ENCODE measurements around the gene KIF26B.

Gene KIF26B

DNA sequence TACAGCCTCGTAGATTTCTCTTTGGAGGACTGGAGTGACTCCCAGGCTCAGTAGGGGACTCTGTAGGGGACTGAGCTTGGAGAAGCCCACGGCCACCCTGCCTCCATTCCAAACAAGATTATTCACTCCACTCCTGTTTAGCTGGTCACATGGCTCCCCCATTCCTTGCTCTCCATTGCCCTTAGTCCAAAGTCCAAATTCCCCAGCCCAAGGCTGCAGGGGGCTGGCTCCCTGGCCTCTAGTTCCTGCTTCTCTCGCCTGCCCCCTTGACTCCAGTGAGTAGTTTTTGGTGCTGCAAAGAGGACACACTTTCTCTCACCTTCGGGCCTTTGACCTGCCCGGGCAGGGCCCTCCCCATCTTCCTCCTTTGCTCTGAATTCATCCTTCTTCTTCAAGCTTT lies 403.3 kb downstream of the KIF26B start:
- H3K4me3 ChIP-seq (ENCODE audit: low read depth, low read length), result no peak overlapping the region
- no peak for DNase-seq (ENCODE audit: low read depth)
- no peak for TF ChIP-seq MYC (IDR thresholded peaks at IDR 0.05; ENCODE audit: low read depth, low read length)

DNA sequence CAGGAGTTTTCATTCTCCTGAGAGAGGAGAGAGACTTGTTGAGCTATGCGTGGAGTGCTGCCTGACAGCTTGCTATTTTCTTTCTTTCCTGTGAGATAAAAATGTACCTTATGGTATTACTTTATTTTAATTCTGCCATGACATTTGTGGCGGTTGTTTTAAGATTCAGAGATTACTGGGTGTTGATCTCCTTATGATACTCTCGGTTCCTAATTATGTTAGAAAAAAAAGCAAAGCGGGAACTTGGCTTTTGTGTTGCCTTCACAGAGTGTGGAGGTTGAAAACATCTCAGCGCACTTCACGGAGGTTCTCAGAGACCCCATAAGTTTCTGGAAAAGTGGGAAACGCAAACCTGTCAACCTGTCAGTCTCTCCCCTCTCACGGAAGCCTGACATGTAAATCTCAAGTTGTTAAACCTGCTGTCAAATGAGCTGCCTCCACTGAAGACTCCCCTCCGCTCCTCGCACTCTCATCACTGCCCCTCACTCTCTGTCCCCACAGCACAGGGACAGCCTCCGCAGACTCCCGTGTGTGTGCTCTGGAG lies 405.6 kb downstream of the KIF26B start:
- H3K4me3 ChIP-seq (ENCODE audit: low read depth, low read length), result no peak overlapping the region
- TF ChIP-seq, protein P1, sequence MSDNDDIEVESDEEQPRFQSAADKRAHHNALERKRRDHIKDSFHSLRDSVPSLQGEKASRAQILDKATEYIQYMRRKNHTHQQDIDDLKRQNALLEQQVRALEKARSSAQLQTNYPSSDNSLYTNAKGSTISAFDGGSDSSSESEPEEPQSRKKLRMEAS (IDR thresholded peaks at IDR 0.05; ENCODE audit: low read depth, low read length), result no peak
- no peak for TF ChIP-seq MYC (IDR thresholded peaks at IDR 0.05; ENCODE audit: low read depth, low read length)
- no peak for DNase-seq (ENCODE audit: low read depth)

DNA sequence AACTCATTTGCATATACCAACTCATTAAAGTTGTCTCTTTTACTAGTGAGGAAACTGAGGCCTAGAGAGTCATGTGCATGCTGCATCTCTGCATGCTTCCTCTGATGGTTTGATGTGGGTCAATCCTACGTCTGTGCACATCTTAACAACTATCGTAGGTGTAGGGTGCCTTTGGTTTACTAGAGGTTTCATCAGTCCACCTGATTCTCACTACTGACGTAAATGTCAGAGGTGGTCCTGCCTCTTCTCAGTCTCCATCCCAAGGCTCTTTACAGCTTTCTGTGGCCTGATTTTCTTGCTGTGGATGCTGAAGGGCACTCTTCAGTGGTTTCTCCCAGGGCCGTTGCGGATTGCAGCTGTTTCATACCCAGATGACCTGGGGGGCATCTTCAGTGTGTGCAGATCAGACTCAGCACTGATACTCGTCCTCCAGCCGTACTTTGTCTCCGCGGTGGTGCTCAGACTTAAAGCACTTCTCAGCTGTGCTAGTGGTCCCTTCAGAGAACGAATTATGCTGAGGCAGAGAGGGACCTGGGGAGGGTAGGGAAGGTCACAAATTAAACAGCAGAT lies 407.0 kb downstream of the KIF26B start:
- no peak overlapping the region for H3K4me3 ChIP-seq (ENCODE audit: low read depth, low read length)
- TF ChIP-seq POLR2A (IDR thresholded peaks at IDR 0.05; ENCODE audit: extremely low read depth, insufficient read length) (no peak), MYC (IDR thresholded peaks at IDR 0.05; ENCODE audit: low read depth, low read length) (no peak)
- TF ChIP-seq, protein P1 (IDR thresholded peaks at IDR 0.05; ENCODE audit: low read depth, low read length), result no peak
- TF ChIP-seq, protein P2, sequence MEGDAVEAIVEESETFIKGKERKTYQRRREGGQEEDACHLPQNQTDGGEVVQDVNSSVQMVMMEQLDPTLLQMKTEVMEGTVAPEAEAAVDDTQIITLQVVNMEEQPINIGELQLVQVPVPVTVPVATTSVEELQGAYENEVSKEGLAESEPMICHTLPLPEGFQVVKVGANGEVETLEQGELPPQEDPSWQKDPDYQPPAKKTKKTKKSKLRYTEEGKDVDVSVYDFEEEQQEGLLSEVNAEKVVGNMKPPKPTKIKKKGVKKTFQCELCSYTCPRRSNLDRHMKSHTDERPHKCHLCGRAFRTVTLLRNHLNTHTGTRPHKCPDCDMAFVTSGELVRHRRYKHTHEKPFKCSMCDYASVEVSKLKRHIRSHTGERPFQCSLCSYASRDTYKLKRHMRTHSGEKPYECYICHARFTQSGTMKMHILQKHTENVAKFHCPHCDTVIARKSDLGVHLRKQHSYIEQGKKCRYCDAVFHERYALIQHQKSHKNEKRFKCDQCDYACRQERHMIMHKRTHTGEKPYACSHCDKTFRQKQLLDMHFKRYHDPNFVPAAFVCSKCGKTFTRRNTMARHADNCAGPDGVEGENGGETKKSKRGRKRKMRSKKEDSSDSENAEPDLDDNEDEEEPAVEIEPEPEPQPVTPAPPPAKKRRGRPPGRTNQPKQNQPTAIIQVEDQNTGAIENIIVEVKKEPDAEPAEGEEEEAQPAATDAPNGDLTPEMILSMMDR (IDR thresholded peaks at IDR 0.05; ENCODE audit: low read depth, low read length), result no peak
- DNase-seq (ENCODE audit: low read depth), result no peak

DNA sequence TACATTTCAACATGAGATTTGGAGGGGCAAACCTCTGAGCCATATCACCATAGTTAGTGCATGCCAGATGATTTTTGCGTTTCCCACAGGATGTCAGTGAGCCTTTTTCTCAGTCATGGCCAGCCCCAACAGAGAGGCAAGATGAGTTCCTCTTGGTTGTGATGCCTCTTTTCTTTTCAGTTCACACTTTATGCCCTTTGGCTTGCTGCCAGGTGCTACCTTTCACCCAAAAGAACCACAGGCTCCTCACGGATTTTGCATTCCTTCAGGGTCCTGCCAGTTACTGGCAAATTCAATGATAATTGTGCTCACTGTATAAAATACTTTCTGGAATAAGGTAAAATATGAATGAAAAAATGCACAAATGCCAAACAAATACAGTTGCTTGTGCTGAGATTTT lies 411.3 kb downstream of the KIF26B start:
- H3K4me3 ChIP-seq (ENCODE audit: low read depth, low read length), result no peak overlapping the region
- TF ChIP-seq POLR2A (IDR thresholded peaks at IDR 0.05; ENCODE audit: extremely low read depth, insufficient read length), result no peak
- TF ChIP-seq, protein P2 (IDR thresholded peaks at IDR 0.05; ENCODE audit: low read depth, low read length), result no peak
- TF ChIP-seq, protein P1 (IDR thresholded peaks at IDR 0.05; ENCODE audit: low read depth, low read length), result no peak
- no peak for TF ChIP-seq MYC (IDR thresholded peaks at IDR 0.05; ENCODE audit: low read depth, low read length)
- DNase-seq (ENCODE audit: low read depth), result no peak

DNA sequence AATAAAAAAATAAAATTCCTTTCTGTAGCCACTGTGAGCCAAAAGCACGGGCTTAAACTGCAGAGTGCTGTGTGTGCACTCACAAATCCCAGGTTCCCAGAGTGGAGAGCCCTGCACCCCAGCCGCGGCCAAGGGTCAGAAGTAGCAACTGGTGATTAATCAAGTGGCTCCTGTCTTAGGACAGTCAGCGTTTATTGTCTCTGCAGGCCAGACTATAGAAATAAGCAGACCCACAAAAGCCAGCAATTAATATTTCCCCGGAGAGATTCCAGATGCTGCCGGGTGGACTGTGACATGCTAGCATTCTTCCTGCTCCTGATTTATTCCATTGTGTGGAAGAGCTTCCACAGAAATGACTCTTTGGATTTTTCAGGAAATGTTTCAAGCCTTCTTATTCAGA lies 412.2 kb downstream of the KIF26B start:
- no peak overlapping the region for H3K4me3 ChIP-seq (ENCODE audit: low read depth, low read length)
- DNase-seq (ENCODE audit: low read depth), result no peak
- TF ChIP-seq, protein P2 (IDR thresholded peaks at IDR 0.05; ENCODE audit: low read depth, low read length), result no peak
- no peak for TF ChIP-seq POLR2A (IDR thresholded peaks at IDR 0.05; ENCODE audit: extremely low read depth, insufficient read length)
- no peak for TF ChIP-seq MYC (IDR thresholded peaks at IDR 0.05; ENCODE audit: low read depth, low read length)
- TF ChIP-seq, protein P1 (IDR thresholded peaks at IDR 0.05; ENCODE audit: low read depth, low read length), result no peak

- TF ChIP-seq, protein P1 (IDR thresholded peaks at IDR 0.05; ENCODE audit: low read depth, low read length), result no peak
- TF ChIP-seq MYC (IDR thresholded peaks at IDR 0.05; ENCODE audit: low read depth, low read length), result no peak
- TF ChIP-seq, protein P2 (IDR thresholded peaks at IDR 0.05; ENCODE audit: low read depth, low read length), result no peak
- no peak for TF ChIP-seq POLR2A (IDR thresholded peaks at IDR 0.05; ENCODE audit: extremely low read depth, insufficient read length)
- DNase-seq (ENCODE audit: low read depth), result no peak
These were observed 417.1 kb downstream of the KIF26B start for GRCh38 chr1:245571815-245572294.

More at GRCh38 chr1:245571815-245572294, 417.1 kb downstream of the KIF26B start:
- H3K4me3 ChIP-seq (ENCODE audit: low read depth, low read length), result no peak overlapping the region

Data from NB4 (cell line).